ENCODE data around the gene TNFRSF13B.

The TNFRSF13B gene

DNA sequence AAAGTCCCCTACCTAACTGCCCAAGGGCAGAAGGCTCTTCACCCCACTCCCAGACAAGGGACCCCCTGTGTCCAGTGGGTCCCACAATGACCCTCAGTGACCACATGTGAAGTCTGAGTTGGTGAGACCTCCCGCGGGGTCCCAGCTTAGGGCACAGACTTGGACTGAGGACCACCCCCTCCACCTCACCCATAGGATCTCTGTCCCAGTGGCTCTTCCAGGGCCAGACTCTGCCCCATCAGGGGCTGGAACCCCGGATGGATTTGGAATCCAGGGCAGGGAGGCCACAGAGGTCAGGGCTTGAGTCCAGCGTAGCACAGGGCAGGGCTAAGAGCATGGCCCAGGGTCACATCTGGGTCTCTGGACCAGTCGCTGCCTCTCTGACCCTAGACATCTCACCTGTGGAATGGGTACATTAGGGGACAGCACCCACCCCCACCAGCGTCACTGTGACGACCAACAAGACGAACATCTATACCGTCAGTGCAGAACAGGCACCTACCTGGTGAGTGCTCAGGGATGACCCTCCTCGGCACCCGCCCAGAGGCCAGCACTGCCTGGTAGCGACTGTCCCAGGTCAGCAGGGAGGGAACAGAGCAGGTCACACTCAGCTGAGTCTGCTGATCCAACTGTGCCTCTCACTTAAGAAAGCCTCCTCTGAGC is 37.7 kb downstream of the TNFRSF13B start:
- TF ChIP-seq GATA3 (IDR thresholded peaks at IDR 0.05; ENCODE audit: low read depth, low read length) (no peak), GATA2 (IDR thresholded peaks at IDR 0.05; ENCODE audit: low read depth, low read length) (no peak)

DNA sequence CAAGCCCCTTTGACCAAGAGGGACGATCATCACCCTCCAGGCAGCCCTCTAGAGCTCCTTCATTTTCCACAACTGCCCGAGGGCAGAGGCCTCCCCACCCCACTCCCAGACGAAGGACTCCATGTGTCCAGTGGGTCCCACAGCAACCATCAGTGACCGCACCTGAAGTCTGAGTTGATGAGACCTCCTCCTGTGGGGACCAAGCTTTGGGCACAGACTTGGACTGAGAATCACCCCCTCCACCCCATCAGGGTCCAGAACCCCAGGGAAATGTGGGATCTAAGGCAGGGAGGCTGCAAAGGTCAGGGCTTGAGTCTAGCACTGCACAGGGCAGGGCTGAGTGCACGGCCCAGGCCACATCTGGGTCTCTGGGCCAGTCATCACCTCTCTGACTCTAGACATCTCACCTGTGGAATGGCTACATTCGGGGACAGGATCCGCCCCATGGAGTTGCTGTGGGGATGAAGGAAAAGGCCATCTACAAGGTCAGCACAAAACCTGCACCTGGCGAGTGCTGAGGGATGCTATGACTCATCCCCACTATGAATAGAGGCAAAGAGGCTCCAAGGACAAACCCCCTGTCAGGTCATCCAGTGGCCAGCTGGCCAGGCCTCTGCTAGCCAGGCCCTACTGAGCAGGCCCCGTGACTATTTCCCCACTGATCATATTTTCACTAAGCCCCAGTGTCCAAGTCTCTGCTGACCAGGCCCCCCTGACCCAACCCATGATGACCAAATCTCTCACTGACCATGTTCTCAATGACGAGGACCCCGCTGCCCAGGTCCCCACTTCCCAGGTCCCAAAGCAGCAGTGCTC is 38.4 kb downstream of the TNFRSF13B start:
- TF ChIP-seq GATA3 (IDR thresholded peaks at IDR 0.05; ENCODE audit: low read depth, low read length) (no peak), GATA2 (IDR thresholded peaks at IDR 0.05; ENCODE audit: low read depth, low read length) (no peak)

DNA sequence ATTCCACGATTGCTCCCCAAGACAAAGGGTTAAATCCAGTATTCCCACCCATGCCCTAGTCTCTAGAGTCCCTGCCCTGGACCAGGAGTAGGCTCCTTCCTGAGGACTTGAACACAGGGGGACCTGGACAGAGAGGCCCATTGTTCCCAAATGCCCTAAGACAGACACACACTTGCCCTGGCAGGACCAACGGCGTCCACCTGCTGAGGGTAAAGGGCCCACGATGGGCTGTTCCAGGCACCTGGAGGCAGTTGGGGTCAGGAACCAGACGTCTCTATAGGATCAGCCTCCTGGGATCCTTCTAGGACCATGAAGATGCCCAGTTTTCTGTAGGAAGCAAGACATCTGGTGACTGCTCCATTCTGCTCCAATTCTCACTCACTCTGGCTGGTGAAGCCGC is 39.3 kb downstream of the TNFRSF13B start:
- no peak for TF ChIP-seq GATA2 (IDR thresholded peaks at IDR 0.05; ENCODE audit: low read depth, low read length)
- TF ChIP-seq GATA3 (IDR thresholded peaks at IDR 0.05; ENCODE audit: low read depth, low read length), result no peak

DNA sequence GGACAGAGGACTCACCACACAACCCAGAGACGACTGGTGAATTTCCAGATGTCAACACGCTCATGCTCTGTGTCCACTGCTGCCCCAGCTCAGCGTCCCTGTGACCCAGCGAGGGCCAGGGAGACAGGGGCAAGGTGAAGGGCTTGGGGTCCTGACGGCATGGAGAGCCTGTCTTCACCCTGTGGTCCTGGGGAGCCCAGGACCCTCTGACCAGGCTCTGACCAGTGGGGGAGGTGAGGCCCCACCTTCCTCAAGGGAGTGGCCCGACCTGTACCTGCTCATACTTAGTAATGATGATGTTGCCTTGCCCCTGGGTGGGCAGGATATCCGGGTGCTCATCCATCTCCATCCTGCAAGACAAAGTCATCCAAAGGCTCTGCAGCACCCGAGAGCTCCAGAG is 39.8 kb downstream of the TNFRSF13B start:
- no peak for TF ChIP-seq GATA3 (IDR thresholded peaks at IDR 0.05; ENCODE audit: low read depth, low read length)
- TF ChIP-seq GATA2 (IDR thresholded peaks at IDR 0.05; ENCODE audit: low read depth, low read length), result no peak

DNA sequence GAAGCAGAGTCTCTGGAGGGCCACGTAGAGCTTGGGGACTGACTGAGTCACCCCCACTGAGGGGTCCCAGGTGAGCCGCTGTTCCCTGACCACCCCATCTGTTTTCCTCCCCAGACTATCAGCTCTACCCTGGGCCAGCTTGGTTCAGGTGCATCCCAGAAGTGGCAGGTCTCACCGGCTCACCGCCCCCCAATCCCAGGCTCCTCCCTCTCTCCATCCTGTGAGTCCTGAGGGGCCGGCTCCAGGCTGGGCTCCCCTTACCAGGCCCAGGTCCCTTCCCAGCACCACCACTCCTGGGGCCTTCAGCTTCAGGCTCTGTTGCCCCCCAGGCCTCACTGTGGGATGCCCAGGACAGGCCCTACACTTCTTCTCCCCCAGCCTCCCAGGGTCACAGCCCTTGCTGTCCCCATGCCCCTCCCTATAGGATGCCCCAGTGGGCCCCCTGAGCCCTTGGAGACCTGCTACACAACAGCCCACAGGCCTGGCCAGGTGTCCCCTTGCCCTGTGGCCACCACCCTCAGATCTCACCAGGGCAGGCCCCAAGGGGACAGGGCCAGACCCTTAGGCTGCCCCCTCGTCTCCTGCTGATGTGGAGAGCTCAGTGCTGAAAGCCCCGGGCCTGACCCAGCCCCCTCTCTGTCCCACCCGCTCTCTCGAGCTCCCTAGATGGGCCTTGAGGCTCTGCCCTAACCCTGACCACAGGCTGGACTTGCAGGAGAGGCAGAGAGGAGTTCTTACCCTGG is 40.4 kb downstream of the TNFRSF13B start:
- TF ChIP-seq GATA3 (IDR thresholded peaks at IDR 0.05; ENCODE audit: low read depth, low read length) (no peak), GATA2 (IDR thresholded peaks at IDR 0.05; ENCODE audit: low read depth, low read length) (no peak)

DNA sequence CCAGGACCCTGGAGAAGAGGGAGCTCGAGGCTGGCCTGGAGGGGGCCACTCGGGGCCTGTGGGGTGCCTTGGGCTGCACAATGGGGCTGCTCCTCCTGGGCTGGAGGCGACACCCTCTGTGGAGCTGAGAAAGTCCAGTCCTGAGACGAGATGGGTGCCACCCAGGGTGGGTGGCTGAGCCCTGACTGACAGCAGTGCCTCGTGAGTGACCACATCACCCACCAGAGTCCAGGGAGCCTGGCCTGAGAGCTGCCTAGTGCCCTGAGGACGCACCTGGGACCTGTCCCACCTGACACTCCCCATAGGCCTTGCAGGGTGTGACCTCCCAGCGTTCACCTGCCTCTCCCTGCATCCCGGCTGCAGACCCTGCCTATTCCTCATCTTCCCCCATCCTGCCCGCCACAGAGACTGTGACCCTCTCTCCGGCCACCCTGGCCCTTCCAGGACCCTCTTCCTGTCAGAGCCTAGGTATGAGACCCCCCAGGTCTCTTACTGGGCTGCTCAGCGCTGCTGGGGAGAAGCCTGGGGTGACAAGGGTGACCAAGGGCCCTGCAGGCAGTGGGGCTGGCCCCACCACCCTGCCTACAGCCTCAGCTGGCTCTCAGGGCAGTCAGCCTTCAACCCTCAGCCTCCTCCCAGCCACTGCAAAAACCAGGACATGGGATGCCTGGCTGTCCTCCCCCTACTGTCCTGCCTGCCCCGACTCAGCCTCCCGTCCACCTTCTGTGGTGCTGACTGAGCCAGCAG is 41.2 kb downstream of the TNFRSF13B start:
- TF ChIP-seq GATA3 (IDR thresholded peaks at IDR 0.05; ENCODE audit: low read depth, low read length), result no peak
- no peak for TF ChIP-seq GATA2 (IDR thresholded peaks at IDR 0.05; ENCODE audit: low read depth, low read length)

DNA sequence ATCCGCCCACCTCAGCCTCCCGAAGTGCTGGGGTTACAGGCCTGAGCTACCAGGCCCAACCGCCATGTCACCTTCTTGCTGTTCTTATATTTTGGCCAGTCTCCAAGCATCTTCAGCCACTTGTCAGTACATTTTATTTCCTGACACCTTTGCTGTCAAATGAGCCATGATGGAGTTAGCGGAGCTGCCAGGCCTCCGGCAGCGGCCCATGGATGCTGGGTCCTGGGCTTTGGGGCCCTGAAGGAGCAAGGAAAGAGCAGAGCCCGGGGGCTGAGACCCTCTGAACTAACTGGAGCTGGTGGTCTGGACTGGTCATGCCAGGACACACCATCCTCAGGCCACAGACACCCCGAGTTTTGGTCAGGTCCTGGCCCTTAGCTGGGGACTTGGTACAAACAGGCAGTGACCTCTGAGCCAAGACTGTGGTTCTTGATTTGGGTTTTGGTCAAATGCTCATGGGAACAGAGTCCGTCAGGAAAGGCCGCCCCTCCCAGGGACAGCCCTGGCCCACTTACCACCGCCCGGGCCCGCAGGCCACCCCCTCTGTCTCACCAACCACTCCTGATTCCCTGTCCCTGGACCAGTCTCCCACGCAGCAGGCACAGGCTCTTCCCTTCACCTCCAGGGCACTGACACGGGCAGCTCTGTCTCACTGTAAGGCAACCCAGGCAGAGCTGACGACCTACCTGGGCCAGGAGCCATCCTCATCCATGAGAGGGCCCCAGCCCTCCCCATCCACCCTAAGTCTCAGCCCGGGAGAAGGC is 42.0 kb downstream of the TNFRSF13B start:
- TF ChIP-seq GATA2 (IDR thresholded peaks at IDR 0.05; ENCODE audit: low read depth, low read length), result no peak
- TF ChIP-seq GATA3 (IDR thresholded peaks at IDR 0.05; ENCODE audit: low read depth, low read length), result no peak

DNA sequence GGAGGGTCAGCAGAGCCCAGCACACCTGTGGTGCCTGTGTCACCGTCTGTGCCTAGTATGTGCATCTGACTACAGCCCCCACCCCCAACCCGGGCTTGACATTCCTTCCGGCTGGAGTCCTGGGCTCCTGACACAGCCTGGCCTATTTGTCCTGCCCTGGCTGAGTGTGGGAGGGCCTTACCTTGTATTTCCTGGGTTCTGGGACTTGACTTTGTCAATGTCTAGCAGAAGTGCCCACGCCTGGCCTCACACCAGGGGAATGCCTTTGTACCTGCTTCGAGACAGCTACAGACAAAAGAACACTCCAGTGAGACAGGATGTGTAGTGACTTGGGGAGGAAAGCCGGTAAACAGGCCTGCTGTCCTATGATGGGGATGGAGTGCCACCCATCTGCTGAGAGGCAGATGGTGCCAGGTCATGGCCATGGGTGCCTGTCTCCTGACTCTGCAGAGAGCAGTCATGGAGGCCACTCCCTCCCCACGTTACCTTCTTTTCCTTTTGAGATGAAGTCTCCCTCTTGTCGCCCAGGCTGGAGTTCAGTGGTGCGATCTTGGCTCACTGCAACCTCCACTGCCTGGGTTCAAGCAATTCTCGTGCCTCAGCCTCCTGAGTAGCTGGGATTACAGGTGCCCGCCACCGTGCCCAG is 42.8 kb downstream of the TNFRSF13B start:
- TF ChIP-seq GATA3 (IDR thresholded peaks at IDR 0.05; ENCODE audit: low read depth, low read length) (no peak), GATA2 (IDR thresholded peaks at IDR 0.05; ENCODE audit: low read depth, low read length) (no peak)

DNA sequence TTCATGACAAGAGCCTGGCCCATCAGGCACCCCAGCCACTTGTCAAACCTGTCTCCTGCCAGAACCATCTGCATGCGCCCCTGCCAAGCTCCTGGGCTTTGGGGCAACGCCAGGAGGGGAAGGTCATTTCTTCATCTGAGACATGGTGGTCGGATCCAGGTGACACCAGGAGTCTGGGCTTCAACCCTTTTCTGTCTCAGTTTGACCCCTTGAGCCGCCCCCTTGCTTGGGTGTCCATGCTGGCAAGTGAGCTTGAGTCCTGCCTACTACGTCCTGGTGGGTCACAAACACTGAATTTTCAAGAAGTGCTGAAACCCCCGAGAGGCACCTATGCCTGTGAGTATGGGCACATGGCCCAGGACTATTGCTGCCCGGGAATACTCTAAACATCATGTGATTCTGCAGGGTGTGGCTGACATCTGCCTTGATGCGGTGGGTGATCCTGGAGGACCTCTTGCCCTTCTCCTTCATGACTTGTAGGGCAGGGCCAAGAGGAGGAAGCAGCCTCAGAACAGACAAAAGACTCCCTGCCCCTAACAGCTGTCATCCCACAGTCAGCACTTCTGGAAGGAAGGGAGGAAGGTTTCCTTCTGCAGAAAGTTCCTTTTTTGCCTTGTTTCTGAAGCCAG is 43.4 kb downstream of the TNFRSF13B start:
- TF ChIP-seq GATA3 (IDR thresholded peaks at IDR 0.05; ENCODE audit: low read depth, low read length), result no peak

DNA sequence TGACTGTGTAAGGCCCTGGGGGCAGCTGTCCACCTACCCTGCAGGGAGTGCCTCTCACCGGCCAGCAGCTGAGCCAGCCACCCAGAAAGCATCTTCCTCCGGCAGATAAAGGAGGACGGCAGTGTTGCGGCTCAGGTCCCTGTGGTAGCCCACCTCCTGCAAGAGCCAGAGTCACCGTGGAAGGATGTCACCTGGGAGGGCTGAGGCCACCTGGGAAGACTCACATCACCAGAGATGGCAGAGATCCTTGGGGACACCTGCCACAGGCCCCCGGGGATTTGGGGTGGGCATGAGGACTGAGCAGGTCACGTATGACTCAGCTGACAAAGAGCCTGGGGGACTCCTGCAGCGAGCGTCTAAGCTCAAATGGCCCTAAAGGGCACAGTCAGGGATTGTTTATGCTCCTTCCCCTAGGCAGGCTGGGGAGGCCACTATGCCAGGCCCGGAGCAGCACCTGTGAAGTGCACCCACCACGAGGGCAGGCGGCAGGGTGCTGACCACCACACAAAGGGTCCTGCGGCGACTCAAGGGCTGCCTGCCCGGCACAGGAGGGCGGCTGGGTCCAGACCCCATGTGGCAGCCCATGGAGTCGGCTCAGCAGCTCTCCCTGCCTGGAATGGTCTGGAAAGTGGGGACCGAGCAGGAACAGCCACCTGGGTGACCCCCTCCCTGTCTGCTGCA is 44.1 kb downstream of the TNFRSF13B start:
- TF ChIP-seq GATA3 (IDR thresholded peaks at IDR 0.05; ENCODE audit: low read depth, low read length) (no peak), GATA2 (IDR thresholded peaks at IDR 0.05; ENCODE audit: low read depth, low read length) (no peak)

DNA sequence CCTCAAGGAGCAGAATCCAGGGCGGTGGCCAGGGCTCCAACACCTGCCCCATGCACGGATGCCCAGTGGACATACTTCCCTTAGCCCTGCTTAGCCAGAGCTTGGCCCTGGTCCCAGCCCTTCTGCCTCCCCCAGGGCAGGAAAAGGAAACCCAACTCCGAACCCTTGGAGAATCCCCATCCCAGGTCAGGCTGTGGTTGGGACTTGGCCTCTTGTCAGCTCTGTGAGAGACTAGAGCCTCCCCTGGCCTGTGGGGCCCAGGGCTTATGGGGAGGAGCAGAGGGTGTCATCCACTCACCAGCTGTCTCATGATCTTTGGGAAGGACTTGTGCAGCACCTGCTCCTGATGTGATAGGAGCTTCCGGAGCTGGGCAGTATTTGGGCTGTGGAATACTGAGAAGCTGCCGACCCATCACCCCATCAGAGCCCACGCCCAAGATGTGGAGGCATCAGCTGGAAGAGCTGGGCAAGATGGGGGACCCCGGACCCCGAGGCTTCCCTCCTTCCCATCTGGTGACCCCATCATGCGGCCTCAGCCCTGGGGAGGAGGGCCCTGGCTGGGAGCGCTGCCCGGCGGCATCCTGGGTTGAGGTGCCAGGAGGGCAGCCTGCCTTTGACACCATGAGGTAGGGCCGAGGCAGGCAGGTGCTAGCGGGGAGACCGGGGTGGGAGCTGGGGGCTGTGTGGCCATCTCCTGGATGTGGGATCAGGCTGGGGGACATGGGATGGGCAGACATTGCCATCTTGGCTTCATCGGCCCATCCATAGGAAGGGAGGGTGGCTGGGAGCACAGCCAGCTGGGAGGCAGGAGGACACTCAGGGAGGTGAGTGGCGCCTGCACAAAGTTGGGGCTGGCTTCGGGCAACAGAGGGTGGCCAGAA is 45.1 kb downstream of the TNFRSF13B start:
- TF ChIP-seq GATA2 (IDR thresholded peaks at IDR 0.05; ENCODE audit: low read depth, low read length), result no peak
- no peak for TF ChIP-seq GATA3 (IDR thresholded peaks at IDR 0.05; ENCODE audit: low read depth, low read length)
